ENCODE measurements around the gene RABEP2. TPM values are rescaled to one million over a fixed set of nuclear protein-coding genes. Genes with fewer than 3 reads are reported as not detected.

The RABEP2 gene
- total and polyA plus RNA-seq, 8 donors, result 21.4 to 35.8 (median 24.4) TPM

DNA sequence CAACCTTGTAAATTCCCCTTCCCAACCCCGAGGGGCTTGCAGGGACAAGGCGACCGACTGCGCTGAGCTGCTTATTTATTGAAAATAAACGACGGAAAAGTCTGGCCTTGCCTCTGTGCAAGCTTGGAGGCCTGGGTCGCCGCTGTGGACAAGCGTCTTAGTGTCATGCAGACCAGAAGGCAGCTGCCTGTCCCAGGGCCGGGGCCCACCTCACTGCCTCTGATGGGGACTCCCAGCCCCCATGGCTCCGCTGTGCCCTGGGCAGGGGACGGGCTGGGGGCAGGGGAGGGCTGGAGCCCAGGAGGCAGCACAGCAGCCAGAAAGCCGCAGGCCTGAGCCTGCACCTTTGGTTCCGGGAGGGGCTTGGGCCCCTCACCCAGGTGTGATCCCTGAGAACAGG, 20.7 kb downstream of the RABEP2 start:
- ATAC-seq (no peak), DNase-seq (peak in 1 of 4 donors; percentile 71)
- TF ChIP-seq, protein P1, sequence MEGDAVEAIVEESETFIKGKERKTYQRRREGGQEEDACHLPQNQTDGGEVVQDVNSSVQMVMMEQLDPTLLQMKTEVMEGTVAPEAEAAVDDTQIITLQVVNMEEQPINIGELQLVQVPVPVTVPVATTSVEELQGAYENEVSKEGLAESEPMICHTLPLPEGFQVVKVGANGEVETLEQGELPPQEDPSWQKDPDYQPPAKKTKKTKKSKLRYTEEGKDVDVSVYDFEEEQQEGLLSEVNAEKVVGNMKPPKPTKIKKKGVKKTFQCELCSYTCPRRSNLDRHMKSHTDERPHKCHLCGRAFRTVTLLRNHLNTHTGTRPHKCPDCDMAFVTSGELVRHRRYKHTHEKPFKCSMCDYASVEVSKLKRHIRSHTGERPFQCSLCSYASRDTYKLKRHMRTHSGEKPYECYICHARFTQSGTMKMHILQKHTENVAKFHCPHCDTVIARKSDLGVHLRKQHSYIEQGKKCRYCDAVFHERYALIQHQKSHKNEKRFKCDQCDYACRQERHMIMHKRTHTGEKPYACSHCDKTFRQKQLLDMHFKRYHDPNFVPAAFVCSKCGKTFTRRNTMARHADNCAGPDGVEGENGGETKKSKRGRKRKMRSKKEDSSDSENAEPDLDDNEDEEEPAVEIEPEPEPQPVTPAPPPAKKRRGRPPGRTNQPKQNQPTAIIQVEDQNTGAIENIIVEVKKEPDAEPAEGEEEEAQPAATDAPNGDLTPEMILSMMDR (IDR thresholded peaks at IDR 0.05), result no peak
- no peaks in the 10 kb centered on the region for H3K4me1 ChIP-seq
- no peaks in the 10 kb centered on the region for H3K27me3 ChIP-seq
- H3K27ac ChIP-seq, result no peak overlapping the region
- intact Hi-C loops (cut with DNase I), result no loop called here
- peaks cover 0 to 54% of the 10 kb centered on the region in 2 donors for H3K36me3 ChIP-seq
- H3K4me3 ChIP-seq, result no peak overlapping the region
- H3K9me3 ChIP-seq, result no peaks in the 10 kb centered on the region

- ATAC-seq (no peak), DNase-seq (no peak)
- H3K27me3 ChIP-seq, result no peaks in the 10 kb centered on the region
- no peaks in the 10 kb centered on the region for H3K9me3 ChIP-seq
- H3K4me3 ChIP-seq, result no peak overlapping the region
- intact Hi-C loops (cut with DNase I), result no loop called here
- H3K4me1 ChIP-seq, result no peaks in the 10 kb centered on the region
- peaks cover 0 to 45% of the 10 kb centered on the region in 2 donors for H3K36me3 ChIP-seq
- TF ChIP-seq, protein P1 (IDR thresholded peaks at IDR 0.05), result no peak
- no peak overlapping the region for H3K27ac ChIP-seq
Measured at GRCh38 chr16:28903344-28904042, 21.5 kb downstream of the RABEP2 start.

GRCh38 chr16:28902909-28903308, 22.1 kb downstream of the RABEP2 start:
- peaks cover 0 to 39% of the 10 kb centered on the region in 2 donors for H3K36me3 ChIP-seq
- intact Hi-C loops (cut with DNase I), result no loop called here
- H3K4me1 ChIP-seq, result no peaks in the 10 kb centered on the region
- no peak overlapping the region for H3K4me3 ChIP-seq
- no peaks in the 10 kb centered on the region for H3K27me3 ChIP-seq
- no peak overlapping the region for H3K27ac ChIP-seq
- DNase-seq (no peak), ATAC-seq (no peak)
- TF ChIP-seq, protein P1 (IDR thresholded peaks at IDR 0.05), result no peak
- H3K9me3 ChIP-seq, result no peaks in the 10 kb centered on the region

DNA sequence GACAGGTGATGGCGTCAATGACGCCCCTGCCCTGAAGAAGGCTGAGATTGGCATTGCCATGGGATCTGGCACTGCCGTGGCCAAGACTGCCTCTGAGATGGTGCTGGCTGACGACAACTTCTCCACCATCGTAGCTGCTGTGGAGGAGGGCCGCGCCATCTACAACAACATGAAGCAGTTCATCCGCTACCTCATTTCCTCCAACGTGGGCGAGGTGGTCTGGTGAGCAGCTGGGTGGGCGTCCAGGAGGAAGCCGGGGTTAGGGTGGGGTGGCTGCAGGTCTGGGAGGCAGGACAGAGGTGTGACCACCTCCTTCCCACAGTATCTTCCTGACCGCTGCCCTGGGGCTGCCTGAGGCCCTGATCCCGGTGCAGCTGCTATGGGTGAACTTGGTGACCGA, 23.2 kb downstream of the RABEP2 start:
- no peaks in the 10 kb centered on the region for H3K4me1 ChIP-seq
- ATAC-seq (no peak), DNase-seq (no peak)
- H3K27me3 ChIP-seq, result no peaks in the 10 kb centered on the region
- H3K9me3 ChIP-seq, result no peaks in the 10 kb centered on the region
- no peak overlapping the region for H3K4me3 ChIP-seq
- H3K36me3 ChIP-seq, result peaks cover 0 to 29% of the 10 kb centered on the region in 2 donors
- intact Hi-C loops (cut with DNase I), result no loop called here
- TF ChIP-seq, protein P1 (IDR thresholded peaks at IDR 0.05), result no peak
- no peak overlapping the region for H3K27ac ChIP-seq

GRCh38 chr16:28900601-28901000, 24.4 kb downstream of the RABEP2 start:
- TF ChIP-seq, protein P1 (IDR thresholded peaks at IDR 0.05), result no peak
- no peak overlapping the region for H3K27ac ChIP-seq
- no peaks in the 10 kb centered on the region for H3K4me1 ChIP-seq
- no peaks in the 10 kb centered on the region for H3K9me3 ChIP-seq
- no peak for DNase-seq
- no peak overlapping the region for H3K4me3 ChIP-seq
- H3K27me3 ChIP-seq, result no peaks in the 10 kb centered on the region
- peaks cover 0 to 16% of the 10 kb centered on the region in 2 donors for H3K36me3 ChIP-seq
- ATAC-seq, result no peak
- intact Hi-C loops (cut with DNase I), result no loop called here
